NB4 (cell line): ENCODE data around the gene RPS6KA4.

Experiments used
- DNase-seq: peaks from one replicate; pipeline ENCODE4 v3.0.0; 2010; ENCODE audit warnings: low read depth
- H3K4me3 ChIP-seq: one replicate; pipeline ENCODE4 v1.5.1; 2011; ENCODE audit warnings: mild to moderate bottlenecking, low read depth, low read length, moderate library complexity
- CTCF ChIP-seq: IDR thresholded peaks from one replicate; pipeline ENCODE4 v1.5.1; 2012; ENCODE audit warnings: low read depth, low read length
- MAX ChIP-seq: IDR thresholded peaks from 2 replicates; pipeline ENCODE4 v1.6.1; 2011; ENCODE audit warnings: low read depth, low read length
- MYC ChIP-seq: IDR thresholded peaks from 2 replicates; pipeline ENCODE4 v1.6.1; 2011; ENCODE audit warnings: low read depth, low read length
- POLR2A ChIP-seq: IDR thresholded peaks from 2 replicates; pipeline ENCODE4 v1.6.1; 2011; ENCODE audit warnings: mild to moderate bottlenecking; ENCODE audit not compliant: insufficient read length; ENCODE audit errors: extremely low read depth

RPS6KA4 gene

GRCh38 chr11:64372802-64373597 lies 14.0 kb downstream of the RPS6KA4 start:
- peak; percentile 39 for DNase-seq
- TF ChIP-seq CTCF (no peak), MYC (no peak), MAX (no peak), POLR2A (no peak)
- no peak overlapping the region for H3K4me3 ChIP-seq

GRCh38 chr11:64373598-64373974 lies 14.6 kb downstream of the RPS6KA4 start:
- no peak overlapping the region for H3K4me3 ChIP-seq
- TF ChIP-seq MAX (no peak), CTCF (no peak), MYC (no peak), POLR2A (no peak)
- DNase-seq, result peak; percentile 70

GRCh38 chr11:64376071-64376470 lies 17.1 kb downstream of the RPS6KA4 start:
- DNase-seq, result no peak
- no peak overlapping the region for H3K4me3 ChIP-seq
- TF ChIP-seq MAX (no peak), MYC (no peak)

GRCh38 chr11:64378335-64378880 lies 19.4 kb downstream of the RPS6KA4 start:
- no peak for DNase-seq
- TF ChIP-seq MAX (no peak), POLR2A (no peak), CTCF (no peak), MYC (no peak)
- no peak overlapping the region for H3K4me3 ChIP-seq

- no peak for DNase-seq
- no peak overlapping the region for H3K4me3 ChIP-seq
- TF ChIP-seq CTCF, result no peak
- TF ChIP-seq MAX, result no peak
- TF ChIP-seq MYC, result no peak
- TF ChIP-seq POLR2A, result no peak
Measured at GRCh38 chr11:64379160-64379559, 20.2 kb downstream of the RPS6KA4 start.
